Measurements from ENCODE around the gene JSRP1.
A peak's percentile ranks its signal among the peaks of the same experiment; 100 is the strongest.

Gene JSRP1

GRCh38 chr19:2255982-2256685 lies at the start of gene JSRP1:
JSRP1 (minus strand) TSS chr19:2256417; CDS start chr19:2255314, 1,103 bp downstream.
- no peak for DNase-seq

GRCh38 chr19:2305452-2306280 lies 49.4 kb upstream of the JSRP1 start:
- no peak for DNase-seq

- no peak for DNase-seq
Observed at GRCh38 chr19:2303211-2303798, 47.1 kb upstream of the JSRP1 start.

- no peak for DNase-seq
Observed at GRCh38 chr19:2302319-2303210, 46.3 kb upstream of the JSRP1 start.

GRCh38 chr19:2300533-2300932 lies 44.3 kb upstream of the JSRP1 start:
- no peak for DNase-seq

- DNase-seq, result no peak
Observed at GRCh38 chr19:2296141-2296540, 39.9 kb upstream of the JSRP1 start.

GRCh38 chr19:2294687-2295335 lies 38.6 kb upstream of the JSRP1 start:
- no peak for DNase-seq

- peak; percentile 39 for DNase-seq
Observed at GRCh38 chr19:2291185-2291751, 35.1 kb upstream of the JSRP1 start.

GRCh38 chr19:2290441-2291184 lies 34.4 kb upstream of the JSRP1 start:
- DNase-seq, result peak; percentile 44

- no peak for DNase-seq
Observed at GRCh38 chr19:2289714-2290435, 33.7 kb upstream of the JSRP1 start.

- DNase-seq, result no peak
Observed at GRCh38 chr19:2288818-2289713, 32.8 kb upstream of the JSRP1 start.

GRCh38 chr19:2288338-2288817 lies 32.2 kb upstream of the JSRP1 start:
- DNase-seq, result no peak

- no peak for DNase-seq
Observed at GRCh38 chr19:2287585-2288337, 31.5 kb upstream of the JSRP1 start.

- DNase-seq, result no peak
Observed at GRCh38 chr19:2286402-2287140, 30.4 kb upstream of the JSRP1 start.

GRCh38 chr19:2283835-2284507 lies 27.8 kb upstream of the JSRP1 start:
- no peak for DNase-seq

- DNase-seq, result no peak
Observed at GRCh38 chr19:2282862-2283237, 26.6 kb upstream of the JSRP1 start.
